GM10248 (cell line): Measurements from ENCODE around the gene HIC1.

ENCODE experiments used
- CTCF ChIA-PET: fragments of 300-600 bp; sonication (Branson Sonifier 250); formaldehyde crosslinking; extraction: SDS; loops from one replicate; lab custom pipeline; 2021; ENCODE audit warnings: antibody characterized with exemption; lab: Yijun Ruan, JAX
- POLR2A ChIA-PET: fragments of 350-650 bp; sonication (Branson Sonifier 250); formaldehyde crosslinking; extraction: SDS; loops from one replicate; lab custom pipeline; 2020; ENCODE audit warnings: antibody characterized with exemption; lab: Yijun Ruan, JAX
- DNase-seq: peaks from one replicate; pipeline ENCODE4 v3.0.0; 2012; ENCODE audit errors: extremely low spot score
- TF ChIP-seq, protein P1 (sequence below): IDR thresholded peaks from 2 replicates; pipeline ENCODE4 v1.5.1; 2012; ENCODE audit warnings: mild to moderate bottlenecking, low read depth; ENCODE audit errors: extremely low read depth, missing control alignments, control extremely low read depth

The HIC1 gene

DNA sequence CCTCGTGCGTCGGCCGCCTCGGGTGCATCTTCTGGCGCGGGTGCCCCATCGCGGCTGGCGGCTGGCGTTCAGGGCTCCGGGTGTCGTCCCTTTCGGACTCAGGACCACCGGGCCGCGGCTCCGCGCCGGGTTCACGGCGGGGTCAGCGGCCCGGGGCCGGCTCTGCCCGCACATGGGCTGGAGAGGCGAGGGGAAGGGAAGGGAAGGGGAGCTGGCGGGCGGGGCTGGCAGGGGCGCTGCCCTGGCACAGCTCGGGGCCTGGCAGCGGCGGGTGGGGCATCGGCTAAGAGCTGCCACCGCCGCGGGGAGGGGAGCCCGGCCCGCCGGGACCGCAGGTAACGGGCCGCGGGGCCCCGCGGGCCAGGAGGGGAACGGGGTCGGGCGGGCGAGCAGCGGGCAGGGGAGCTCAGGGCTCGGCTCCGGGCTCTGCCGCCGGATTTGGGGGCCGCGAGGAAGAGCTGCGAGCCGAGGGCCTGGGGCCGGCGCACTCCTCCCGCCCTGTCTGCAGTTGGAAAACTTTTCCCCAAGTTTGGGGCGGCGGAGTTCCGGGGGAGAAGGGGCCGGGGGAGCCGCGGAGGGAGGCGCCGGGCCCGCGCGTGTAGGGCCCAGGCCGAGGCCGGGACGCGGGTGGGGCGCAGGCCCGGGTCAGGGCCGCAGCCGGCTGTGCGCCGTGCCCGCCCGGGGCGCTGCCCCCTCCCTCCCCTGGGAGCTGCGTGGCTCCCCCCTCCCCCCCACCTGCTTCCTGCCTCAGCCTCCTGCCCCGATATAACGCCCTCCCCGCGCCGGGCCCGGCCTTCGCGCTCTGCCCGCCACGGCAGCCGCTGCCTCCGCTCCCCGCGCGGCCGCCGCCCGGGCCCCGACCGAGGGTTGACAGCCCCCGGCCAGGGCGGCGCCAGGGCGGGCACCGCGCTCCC, 646 bp downstream of the HIC1 start:
- POLR2A ChIA-PET = interaction anchor here (0.6 to 1.9 kb wide), 11 partner anchors 9 to 339 kb away, joined by 3 to 10 read pairs (median 3); partner anchors contain the start of gene TSR1
- TF ChIP-seq, protein P1, sequence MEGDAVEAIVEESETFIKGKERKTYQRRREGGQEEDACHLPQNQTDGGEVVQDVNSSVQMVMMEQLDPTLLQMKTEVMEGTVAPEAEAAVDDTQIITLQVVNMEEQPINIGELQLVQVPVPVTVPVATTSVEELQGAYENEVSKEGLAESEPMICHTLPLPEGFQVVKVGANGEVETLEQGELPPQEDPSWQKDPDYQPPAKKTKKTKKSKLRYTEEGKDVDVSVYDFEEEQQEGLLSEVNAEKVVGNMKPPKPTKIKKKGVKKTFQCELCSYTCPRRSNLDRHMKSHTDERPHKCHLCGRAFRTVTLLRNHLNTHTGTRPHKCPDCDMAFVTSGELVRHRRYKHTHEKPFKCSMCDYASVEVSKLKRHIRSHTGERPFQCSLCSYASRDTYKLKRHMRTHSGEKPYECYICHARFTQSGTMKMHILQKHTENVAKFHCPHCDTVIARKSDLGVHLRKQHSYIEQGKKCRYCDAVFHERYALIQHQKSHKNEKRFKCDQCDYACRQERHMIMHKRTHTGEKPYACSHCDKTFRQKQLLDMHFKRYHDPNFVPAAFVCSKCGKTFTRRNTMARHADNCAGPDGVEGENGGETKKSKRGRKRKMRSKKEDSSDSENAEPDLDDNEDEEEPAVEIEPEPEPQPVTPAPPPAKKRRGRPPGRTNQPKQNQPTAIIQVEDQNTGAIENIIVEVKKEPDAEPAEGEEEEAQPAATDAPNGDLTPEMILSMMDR = no peak
- peak; percentile 70 for DNase-seq
- CTCF ChIA-PET = interaction anchor here (0.7 to 8.9 kb wide), 31 partner anchors 9 to 297 kb away, joined by 3 to 205 read pairs (median 8); partner anchors contain the start of genes SMG6, SRR and TSR1

- CTCF ChIA-PET = interaction anchor here (0.8 to 8.9 kb wide), 22 partner anchors 12 to 326 kb away, joined by 3 to 205 read pairs (median 14); partner anchors contain the start of genes SMG6 and SRR
- peak; percentile 50 for DNase-seq
- TF ChIP-seq, protein P1 = peak; percentile 35
- POLR2A ChIA-PET = interaction anchor here (0.6 to 1.3 kb wide), 6 partner anchors 12 to 273 kb away, joined by 3 to 10 read pairs (median 4); no protein-coding TSS in a partner anchor
These were observed 1.6 kb downstream of the HIC1 start for GRCh38 chr17:2056206-2057174.

DNA sequence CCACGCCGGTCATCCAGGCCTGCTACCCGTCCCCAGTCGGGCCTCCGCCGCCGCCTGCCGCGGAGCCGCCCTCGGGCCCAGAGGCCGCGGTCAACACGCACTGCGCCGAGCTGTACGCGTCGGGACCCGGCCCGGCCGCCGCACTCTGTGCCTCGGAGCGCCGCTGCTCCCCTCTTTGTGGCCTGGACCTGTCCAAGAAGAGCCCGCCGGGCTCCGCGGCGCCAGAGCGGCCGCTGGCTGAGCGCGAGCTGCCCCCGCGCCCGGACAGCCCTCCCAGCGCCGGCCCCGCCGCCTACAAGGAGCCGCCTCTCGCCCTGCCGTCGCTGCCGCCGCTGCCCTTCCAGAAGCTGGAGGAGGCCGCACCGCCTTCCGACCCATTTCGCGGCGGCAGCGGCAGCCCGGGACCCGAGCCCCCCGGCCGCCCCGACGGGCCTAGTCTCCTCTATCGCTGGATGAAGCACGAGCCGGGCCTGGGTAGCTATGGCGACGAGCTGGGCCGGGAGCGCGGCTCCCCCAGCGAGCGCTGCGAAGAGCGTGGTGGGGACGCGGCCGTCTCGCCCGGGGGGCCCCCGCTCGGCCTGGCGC, 2.4 kb downstream of the HIC1 start:
- POLR2A ChIA-PET = interaction anchor here (1.0 to 1.8 kb wide), 6 partner anchors 11 to 246 kb away, joined by 3 to 10 read pairs (median 6); partner anchors contain the start of genes SMG6 and SRR
- CTCF ChIA-PET = interaction anchor here (0.7 to 8.9 kb wide), 26 partner anchors 11 to 353 kb away, joined by 3 to 205 read pairs (median 8); partner anchors contain the start of genes SMG6 and SRR
- DNase-seq = no peak
- TF ChIP-seq, protein P1 = no peak

DNA sequence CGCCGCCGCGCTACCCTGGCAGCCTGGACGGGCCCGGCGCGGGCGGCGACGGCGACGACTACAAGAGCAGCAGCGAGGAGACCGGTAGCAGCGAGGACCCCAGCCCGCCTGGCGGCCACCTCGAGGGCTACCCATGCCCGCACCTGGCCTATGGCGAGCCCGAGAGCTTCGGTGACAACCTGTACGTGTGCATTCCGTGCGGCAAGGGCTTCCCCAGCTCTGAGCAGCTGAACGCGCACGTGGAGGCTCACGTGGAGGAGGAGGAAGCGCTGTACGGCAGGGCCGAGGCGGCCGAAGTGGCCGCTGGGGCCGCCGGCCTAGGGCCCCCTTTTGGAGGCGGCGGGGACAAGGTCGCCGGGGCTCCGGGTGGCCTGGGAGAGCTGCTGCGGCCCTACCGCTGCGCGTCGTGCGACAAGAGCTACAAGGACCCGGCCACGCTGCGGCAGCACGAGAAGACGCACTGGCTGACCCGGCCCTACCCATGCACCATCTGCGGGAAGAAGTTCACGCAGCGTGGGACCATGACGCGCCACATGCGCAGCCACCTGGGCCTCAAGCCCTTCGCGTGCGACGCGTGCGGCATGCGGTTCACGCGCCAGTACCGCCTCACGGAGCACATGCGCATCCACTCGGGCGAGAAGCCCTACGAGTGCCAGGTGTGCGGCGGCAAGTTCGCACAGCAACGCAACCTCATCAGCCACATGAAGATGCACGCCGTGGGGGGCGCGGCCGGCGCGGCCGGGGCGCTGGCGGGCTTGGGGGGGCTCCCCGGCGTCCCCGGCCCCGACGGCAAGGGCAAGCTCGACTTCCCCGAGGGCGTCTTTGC, 3.1 kb downstream of the HIC1 start:
- no peak for DNase-seq
- POLR2A ChIA-PET = interaction anchor here (0.7 to 1.8 kb wide), 5 partner anchors 164 to 246 kb away, joined by 3 to 8 read pairs (median 5); partner anchors contain the start of genes SMG6 and SRR
- TF ChIP-seq, protein P1 = no peak
- CTCF ChIA-PET = interaction anchor here (0.7 to 8.9 kb wide), 36 partner anchors 11 to 352 kb away, joined by 3 to 205 read pairs (median 5); partner anchors contain the start of genes SMG6, SRR and TSR1

GRCh38 chr17:2058586-2059546, 4.0 kb downstream of the HIC1 start:
- ChIA-PET CTCF (interaction anchor here (0.7 to 8.9 kb wide), 36 partner anchors 10 to 352 kb away, joined by 3 to 205 read pairs (median 5); partner anchors contain the start of genes SMG6, SRR and TSR1), POLR2A (interaction anchor here (0.7 to 1.8 kb wide), 5 partner anchors 163 to 245 kb away, joined by 3 to 8 read pairs (median 5); partner anchors contain the start of genes SMG6 and SRR)
- DNase-seq = peak; percentile 78
- TF ChIP-seq, protein P1 = peak; percentile 97
